Esophagus squamous epithelium (tissue), 5 donors: Measurements from ENCODE around the gene PRDM5. TPM values are rescaled to one million over a fixed set of nuclear protein-coding genes. Genes with fewer than 3 reads are reported as not detected.
"Not testable (repeated sequence)": the region's sequence is repeated elsewhere in the genome, so short reads cannot be mapped to it uniquely, and the experiment has no call there.

ENCODE experiments used
- DNase-seq: peaks from one replicate; lab custom pipeline; 2025; lab: John Stamatoyannopoulos, UW
- H3K27ac ChIP-seq, 4 donors: fragments of 200-600 bp; sonication (generic); one replicate each; pipeline ENCODE4 v1.5.1; 2016 to 2019; ENCODE audit warnings: mild to moderate bottlenecking in 1 of 4
- H3K27me3 ChIP-seq, 4 donors: fragments of 200-600 bp; sonication (generic); 1 replicate in 3 of 4; 2 replicates in 1 of 4; pipeline versions ENCODE4 v1.5.1 to v1.6.0; 2017 to 2021; ENCODE audit warnings: antibody characterized with exemption in 1 of 4
- H3K36me3 ChIP-seq, 3 donors: fragments of 200-600 bp; sonication (generic); one replicate each; pipeline ENCODE4 v1.5.1; 2016 to 2019
- H3K4me1 ChIP-seq, 3 donors: fragments of 200-600 bp; sonication (generic); one replicate each; pipeline ENCODE4 v1.5.1; 2017 to 2019
- H3K4me3 ChIP-seq, 4 donors: fragments of 200-600 bp; sonication (generic); 1 replicate in 3 of 4; 2 replicates in 1 of 4; pipeline ENCODE4 v1.5.1; 2016 to 2019; ENCODE audit warnings: mild to moderate bottlenecking in 2 of 4, moderate library complexity in 1 of 4
- H3K9me3 ChIP-seq, 3 donors: fragments of 200-600 bp; sonication (generic); one replicate each; pipeline ENCODE4 v1.5.1; 2016 to 2019
- CTCF ChIP-seq, 6 experiments: fragments of 450-650 bp in 4 of 6; fragments of 200-600 bp in 2 of 6; sonication (generic) in 2 of 6; IDR thresholded peaks; one replicate each; pipeline ENCODE4 v1.5.1; 2016 to 2019; ENCODE audit warnings: antibody characterized with exemption in 6 of 6, mild to moderate bottlenecking in 4 of 6, moderate library complexity in 4 of 6
- POLR2A ChIP-seq, 4 donors: fragments of 450-650 bp; IDR thresholded peaks; one replicate each; pipeline ENCODE4 v1.6.1; 2017; ENCODE audit warnings: antibody characterized with exemption in 4 of 4, mild to moderate bottlenecking in 4 of 4, moderate library complexity in 3 of 4
- WGBS, 2 donors: methylation state at CpG; one replicate each; pipeline ENCODE4 v1.1.5; 2018; 5-methylcytosine and 5-hydroxymethylcytosine counted together
- intact Hi-C: fragments of 100-400 bp; cut with DNase I; formaldehyde crosslinking; loops from one replicate; pipeline ENCODE4 v1.15.0; 2022
- small RNA-seq, 4 donors: library from RNA; depleted of rRNA; stranded (forward); fragments of <200 nt; gene quantifications; one replicate each; pipeline ENCODE3, GENCODE V24; 2016
- total RNA-seq, 4 donors: library from RNA; depleted of rRNA; stranded (reverse); fragments of >200 nt; gene quantifications; one replicate each; pipeline ENCODE4 v1.1.0, GENCODE V29; 2016
- donor health status: DM: yes; HTN: yes; CAD: no.

PRDM5 gene
- total RNA-seq, 4 donors from 2014 or later = 3.3 to 16.8 (median 6.2) TPM

GRCh38 chr4:120653804-120654573, 268.5 kb downstream of the PRDM5 start:
- no peak for TF ChIP-seq POLR2A (IDR thresholded peaks at IDR 0.05)
- no peak for TF ChIP-seq CTCF (IDR thresholded peaks at IDR 0.05)
- no peaks in the 10 kb centered on the region for H3K36me3 ChIP-seq
- no peaks in the 10 kb centered on the region for H3K9me3 ChIP-seq
- no peaks in the 10 kb centered on the region for H3K27me3 ChIP-seq
- H3K4me1 ChIP-seq = no peaks in the 10 kb centered on the region
- 82 to 83% methylated on average over 2 of the region's 2 CpGs for WGBS, 2 donors
- H3K27ac ChIP-seq = no peak overlapping the region
- DNase-seq = no peak
- no peak overlapping the region for H3K4me3 ChIP-seq
- intact Hi-C loops = no loop called here

GRCh38 chr4:120648336-120648735, 274.2 kb downstream of the PRDM5 start:
- intact Hi-C loops, H3K27me3 ChIP-seq, H3K4me3 ChIP-seq, DNase-seq, H3K4me1 ChIP-seq, H3K27ac ChIP-seq, H3K9me3 ChIP-seq, H3K36me3 ChIP-seq: not testable (repeated sequence)
- 80 to 91% methylated on average over 6 to 9 of the region's 10 CpGs for WGBS, 2 donors

Small RNA genes within 50 kb of the gene (small RNA-seq; reads per million reads assigned to genes)
- 0 reads per million in 4 donors for gene RNU6-550P

Other genes starting within 250 kb of the PRDM5 start
- gene NDNF, start 149.8 kb upstream of the PRDM5 start, total RNA-seq = 1 to 10 TPM; 1.0 to 8.4 (median 1.4) TPM
- 1 to 10 TPM in 2 of 4 donors, under 1 TPM in 2; 0.15 to 6.5 (median 2.5) TPM for gene TNIP3, start 241.6 kb upstream of the PRDM5 start, total RNA-seq